ENCODE measurements around the gene PTPRE. TPM values are rescaled to one million over a fixed set of nuclear protein-coding genes. Genes with fewer than 3 reads are reported as not detected.

PTPRE gene
- total RNA-seq, 1 donor from 2014 or later, result 33.6 TPM

DNA sequence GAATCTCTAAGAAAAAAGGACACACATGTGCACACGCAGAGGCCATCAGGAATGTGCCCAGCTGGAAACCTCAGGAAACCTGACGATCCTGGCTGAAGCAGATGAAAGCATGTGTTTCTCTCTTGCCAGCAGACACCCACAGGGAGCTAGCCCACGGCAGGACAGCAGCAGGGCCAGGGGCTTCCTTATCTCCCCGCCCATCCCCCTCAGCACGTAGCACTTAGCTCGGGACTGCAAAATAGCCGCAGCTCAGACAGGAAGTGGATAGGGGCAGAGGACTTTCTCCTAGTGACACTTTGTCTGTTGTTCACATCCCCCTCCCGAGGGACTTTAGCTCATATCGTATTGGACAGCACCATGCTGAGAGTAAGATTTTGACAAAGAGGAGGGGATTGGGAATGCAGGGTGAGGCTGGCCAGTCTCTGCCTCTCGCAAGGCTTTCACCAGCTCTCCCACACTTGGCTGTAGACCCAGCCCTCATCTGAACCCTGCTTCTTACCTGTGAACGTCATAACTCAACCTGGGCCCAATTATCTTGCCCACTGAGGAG, 155.5 kb downstream of the PTPRE start:
- no peaks in the 10 kb centered on the region for H3K27me3 Mint-ChIP-seq
- DNase-seq, result no peak
- peaks cover 79% of the 10 kb centered on the region for H3K36me3 Mint-ChIP-seq (ENCODE audit: low read depth)

DNA sequence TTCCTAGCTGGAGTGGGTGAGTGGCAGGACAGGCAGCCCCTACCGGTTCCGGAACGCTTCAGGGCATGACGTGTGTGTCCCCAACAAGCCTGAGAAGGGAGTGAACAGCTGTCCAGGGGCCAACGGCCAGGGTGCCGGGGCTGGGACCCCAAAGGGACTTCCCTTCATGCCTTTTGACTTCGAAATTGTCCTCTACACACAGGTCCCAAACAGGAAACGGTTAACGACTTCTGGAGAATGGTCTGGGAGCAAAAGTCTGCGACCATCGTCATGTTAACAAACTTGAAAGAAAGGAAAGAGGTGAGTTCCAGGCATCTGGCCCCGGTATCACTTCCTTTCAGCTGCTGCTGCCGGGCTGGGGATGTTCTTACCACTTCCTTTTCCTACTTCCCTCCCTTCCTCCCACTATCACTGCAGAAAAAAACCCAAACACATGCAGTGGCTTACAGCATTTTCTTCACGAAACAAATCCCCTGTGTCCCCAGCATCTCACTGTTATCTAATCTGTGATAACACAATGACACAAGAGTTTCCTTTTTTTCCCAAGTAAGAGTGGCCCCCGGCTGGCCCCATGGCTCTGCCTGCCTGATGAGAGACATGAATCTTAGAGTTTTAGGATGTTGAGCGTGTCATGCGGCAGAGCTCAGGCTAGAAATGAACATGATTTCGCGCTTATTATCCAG, 156.1 kb downstream of the PTPRE start:
- peak; percentile 87 for DNase-seq
- Mint-ChIP-seq H3K27me3 (no peaks in the 10 kb centered on the region), H3K27ac (peak overlapping the region; percentile 96), H3K36me3 (ENCODE audit: low read depth) (peaks cover 81% of the 10 kb centered on the region), H3K9me3 (no peaks in the 10 kb centered on the region), H3K4me3 (peak overlapping the region; percentile 77), H3K4me1 (peaks cover 57% of the 10 kb centered on the region)
- intact Hi-C loops (cut with micrococcal nuclease), result loop anchor here (1.0 kb wide), 1 partner anchor 72 kb away; no protein-coding TSS in a partner anchor

More for the DNA sequence above, 155.5 kb downstream of the PTPRE start:
- no peaks in the 10 kb centered on the region for H3K9me3 Mint-ChIP-seq
- H3K27ac Mint-ChIP-seq, result peak overlapping the region; percentile 96
- intact Hi-C loops (cut with micrococcal nuclease), result no loop called here
- peak overlapping the region; percentile 77 for H3K4me3 Mint-ChIP-seq
- H3K4me1 Mint-ChIP-seq, result peaks cover 59% of the 10 kb centered on the region

DNA sequence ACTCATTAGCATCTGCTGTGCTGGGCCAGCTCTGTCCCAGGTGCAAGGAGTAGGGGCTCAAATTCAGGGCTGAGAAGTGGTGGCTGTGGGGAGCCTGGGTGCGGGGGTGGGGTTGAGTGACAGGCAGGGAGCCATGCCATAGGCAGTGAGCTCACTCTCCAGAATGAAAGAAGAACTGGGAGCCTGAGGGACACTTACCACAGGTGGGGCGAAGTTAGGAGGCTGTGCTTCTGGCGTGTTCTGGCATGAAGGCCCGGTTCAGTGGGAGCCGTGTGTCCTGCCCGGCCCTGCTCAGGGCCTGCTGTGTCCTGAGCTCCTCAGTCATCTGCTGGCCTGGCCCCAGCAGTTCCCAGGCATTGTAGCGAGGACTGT, 156.8 kb downstream of the PTPRE start:
- Mint-ChIP-seq H3K9me3 (no peaks in the 10 kb centered on the region), H3K27me3 (no peaks in the 10 kb centered on the region)

DNA sequence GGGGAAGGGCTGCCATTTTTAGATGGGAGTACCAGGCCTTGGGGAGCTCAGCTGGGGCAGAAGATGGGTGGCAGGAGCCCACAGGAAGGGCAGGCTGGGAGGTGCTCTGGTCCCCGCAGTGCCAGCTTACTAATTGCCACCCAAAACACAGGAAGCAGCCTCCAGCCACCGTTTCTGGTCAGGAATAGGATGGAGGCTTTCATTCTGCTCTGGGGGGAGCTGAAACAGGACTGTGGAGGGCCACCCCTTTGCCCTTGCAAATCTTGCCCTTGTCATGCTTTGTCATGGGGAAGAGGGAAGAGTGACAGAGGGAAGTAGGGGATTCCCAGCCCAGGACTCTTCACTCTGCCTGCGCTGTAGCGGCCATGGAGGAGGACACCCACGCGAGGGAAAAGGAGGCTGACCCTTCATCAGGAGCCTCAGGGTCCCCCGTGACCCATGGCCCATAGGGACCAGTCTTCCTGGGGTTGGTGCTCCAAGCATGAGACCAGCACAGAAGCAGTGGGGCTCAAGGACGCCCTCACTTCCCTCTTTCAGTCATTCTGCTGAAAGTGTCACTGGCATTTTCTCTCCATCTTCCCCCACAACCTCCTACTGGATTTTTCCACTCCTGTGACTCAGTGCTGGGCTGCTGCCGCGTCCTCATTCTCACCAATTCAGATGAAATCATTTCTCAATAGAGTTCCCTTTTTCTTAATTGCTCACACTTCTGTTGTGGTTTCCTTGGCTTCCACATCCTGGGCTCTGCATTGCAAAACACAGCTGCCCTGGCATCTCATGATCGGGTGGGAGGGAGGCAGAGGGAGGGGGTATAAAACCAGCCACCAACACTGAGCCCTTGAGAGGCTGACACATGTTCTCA, 157.4 kb downstream of the PTPRE start:
- Mint-ChIP-seq H3K9me3 (no peaks in the 10 kb centered on the region), H3K27ac (peak overlapping the region; percentile 96), H3K27me3 (no peaks in the 10 kb centered on the region), H3K36me3 (ENCODE audit: low read depth) (peaks cover 80% of the 10 kb centered on the region), H3K4me3 (peak overlapping the region; percentile 77), H3K4me1 (peaks cover 57% of the 10 kb centered on the region)
- intact Hi-C loops (cut with micrococcal nuclease), result loop anchor here (1.0 kb wide), 4 partner anchors 17 to 83 kb away; partner anchors contain the start of gene MKI67
- peak; percentile 85 for DNase-seq

More for the DNA sequence above, 156.8 kb downstream of the PTPRE start:
- Mint-ChIP-seq H3K36me3 (ENCODE audit: low read depth) (peaks cover 81% of the 10 kb centered on the region), H3K4me1 (peaks cover 57% of the 10 kb centered on the region), H3K4me3 (peak overlapping the region; percentile 77), H3K27ac (peak overlapping the region; percentile 96)
- peak; percentile 67 for DNase-seq
- intact Hi-C loops (cut with micrococcal nuclease), result loop anchor here (1.0 kb wide), 5 partner anchors 16 to 84 kb away; partner anchors contain the start of gene MKI67

DNA sequence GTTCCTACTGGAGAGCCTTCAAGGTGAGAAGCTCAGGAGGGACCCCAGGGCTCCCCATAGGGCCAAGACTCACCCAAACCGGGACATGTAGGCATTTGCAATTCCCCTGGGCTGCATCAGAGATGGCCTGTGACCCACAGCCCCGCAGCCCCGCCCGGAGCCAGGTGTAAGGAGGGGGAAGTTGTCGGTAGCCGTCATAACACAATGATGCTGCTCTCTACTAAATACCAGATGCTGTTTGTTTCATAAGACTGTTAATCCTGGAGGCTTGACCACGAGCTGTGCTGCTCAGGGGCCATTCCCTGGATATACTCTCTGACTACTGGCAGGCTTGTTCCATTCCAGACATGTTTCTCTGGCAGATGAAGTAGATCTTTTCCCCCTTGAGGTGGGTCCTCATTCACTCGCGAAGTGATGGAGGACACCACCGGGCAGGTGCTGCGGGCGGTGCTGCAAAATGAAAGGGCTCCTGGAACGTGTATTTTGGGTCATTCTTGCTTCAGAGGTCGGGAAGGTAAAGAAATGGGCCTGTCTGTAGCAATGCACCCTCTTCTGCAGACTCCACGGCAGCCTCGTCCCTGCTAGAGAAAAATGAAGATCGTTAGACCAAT, 158.2 kb downstream of the PTPRE start:
- Mint-ChIP-seq H3K9me3 (no peaks in the 10 kb centered on the region), H3K4me3 (peak overlapping the region; percentile 77), H3K27me3 (no peaks in the 10 kb centered on the region), H3K4me1 (peaks cover 52% of the 10 kb centered on the region), H3K27ac (peak overlapping the region; percentile 96), H3K36me3 (ENCODE audit: low read depth) (peaks cover 82% of the 10 kb centered on the region)
- DNase-seq, result no peak
- intact Hi-C loops (cut with micrococcal nuclease), result loop anchor here (1.0 kb wide), 4 partner anchors 18 to 82 kb away; partner anchors contain the start of gene MKI67

DNA sequence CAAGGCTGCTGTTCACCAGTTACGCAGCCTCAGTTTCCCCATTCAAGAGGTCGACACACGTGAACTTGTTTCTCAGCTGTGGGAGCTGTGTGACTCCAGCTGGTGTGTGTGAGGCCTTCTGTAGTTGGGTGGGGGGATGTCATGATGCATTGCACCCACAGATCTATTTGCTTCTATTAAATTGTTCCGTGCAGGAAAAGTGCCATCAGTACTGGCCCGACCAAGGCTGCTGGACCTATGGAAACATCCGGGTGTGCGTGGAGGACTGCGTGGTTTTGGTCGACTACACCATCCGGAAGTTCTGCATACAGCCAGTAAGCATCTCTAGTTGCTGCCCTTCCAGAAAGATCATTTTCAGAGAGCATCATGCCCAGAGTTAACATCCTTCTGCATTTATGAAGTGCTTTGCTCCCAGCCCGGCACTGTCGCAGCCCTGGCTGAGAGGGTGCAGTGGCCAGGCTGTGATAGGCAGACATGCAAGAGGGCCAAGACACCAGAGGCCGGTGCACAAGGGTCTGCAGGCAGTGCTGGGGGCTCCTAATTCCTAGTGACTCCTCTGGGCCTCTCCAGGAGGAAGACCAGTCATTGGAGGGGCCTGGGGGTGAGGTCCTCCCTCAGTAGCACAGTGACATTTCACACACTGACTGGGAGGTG, 159.1 kb downstream of the PTPRE start:
- Mint-ChIP-seq H3K36me3 (ENCODE audit: low read depth) (peaks cover 81% of the 10 kb centered on the region), H3K27ac (no peak overlapping the region), H3K4me3 (no peak overlapping the region), H3K27me3 (no peaks in the 10 kb centered on the region), H3K9me3 (no peaks in the 10 kb centered on the region), H3K4me1 (peaks cover 51% of the 10 kb centered on the region)
- intact Hi-C loops (cut with micrococcal nuclease), result no loop called here
- no peak for DNase-seq

DNA sequence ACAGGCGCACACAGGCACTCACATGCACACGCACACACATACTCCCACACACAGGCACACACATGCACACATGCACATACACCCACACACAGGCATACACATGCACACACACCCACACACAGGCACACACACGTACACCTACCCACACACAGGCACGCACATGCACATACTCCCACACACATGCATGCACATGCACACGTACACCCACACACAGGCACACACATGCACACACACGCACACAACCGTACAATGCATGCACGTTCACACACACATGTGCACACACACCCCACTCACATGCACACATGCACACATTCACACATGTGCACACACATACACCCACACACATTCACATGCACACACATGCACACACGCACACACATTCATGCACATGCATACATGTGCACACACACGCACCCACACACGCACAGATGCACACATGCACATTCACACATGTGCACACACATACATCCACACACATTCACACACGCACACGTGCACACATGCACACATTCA, 160.0 kb downstream of the PTPRE start:
- intact Hi-C loops (cut with micrococcal nuclease), result no loop called here
- Mint-ChIP-seq H3K27me3 (no peaks in the 10 kb centered on the region), H3K27ac (peak overlapping the region; percentile 14), H3K4me3 (no peak overlapping the region), H3K4me1 (peaks cover 50% of the 10 kb centered on the region), H3K9me3 (no peaks in the 10 kb centered on the region), H3K36me3 (ENCODE audit: low read depth) (peaks cover 79% of the 10 kb centered on the region)
- no peak for DNase-seq

DNA sequence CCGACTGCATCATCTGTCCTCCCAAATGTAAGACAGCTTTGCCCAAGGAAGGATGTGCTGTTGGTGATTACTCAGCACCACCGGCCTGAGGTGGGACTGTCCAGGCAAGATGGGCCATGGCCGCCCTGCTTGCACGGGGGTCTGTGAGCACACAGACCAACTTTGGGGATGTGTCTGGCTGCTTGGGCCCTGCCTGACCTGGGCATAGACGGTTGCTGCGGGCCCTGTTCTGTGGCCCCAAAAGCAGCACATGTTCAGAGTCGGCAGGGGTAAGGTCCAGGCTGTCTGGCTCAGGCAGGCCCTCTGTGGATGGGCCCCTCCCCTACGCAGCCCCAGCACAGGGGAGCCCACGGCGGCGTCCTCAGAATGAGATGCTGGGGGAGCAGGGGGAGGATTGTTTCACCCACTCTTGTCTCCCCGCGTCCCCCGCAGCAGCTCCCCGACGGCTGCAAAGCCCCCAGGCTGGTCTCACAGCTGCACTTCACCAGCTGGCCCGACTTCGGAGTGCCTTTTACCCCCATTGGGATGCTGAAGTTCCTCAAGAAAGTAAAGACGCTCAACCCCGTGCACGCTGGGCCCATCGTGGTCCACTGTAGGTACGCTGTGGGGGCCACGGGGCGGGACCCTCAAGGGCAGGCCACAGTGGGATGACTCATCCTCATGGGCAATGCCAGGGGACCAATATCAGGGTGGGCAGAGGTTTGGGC, 160.9 kb downstream of the PTPRE start:
- Mint-ChIP-seq H3K27me3 (no peaks in the 10 kb centered on the region), H3K4me1 (peaks cover 41% of the 10 kb centered on the region), H3K27ac (no peak overlapping the region), H3K9me3 (no peaks in the 10 kb centered on the region), H3K4me3 (no peak overlapping the region), H3K36me3 (ENCODE audit: low read depth) (peaks cover 75% of the 10 kb centered on the region)
- no peak for DNase-seq
- intact Hi-C loops (cut with micrococcal nuclease), result loop anchor here (2.0 kb wide), 1 partner anchor 353 kb away; no protein-coding TSS in a partner anchor

DNA sequence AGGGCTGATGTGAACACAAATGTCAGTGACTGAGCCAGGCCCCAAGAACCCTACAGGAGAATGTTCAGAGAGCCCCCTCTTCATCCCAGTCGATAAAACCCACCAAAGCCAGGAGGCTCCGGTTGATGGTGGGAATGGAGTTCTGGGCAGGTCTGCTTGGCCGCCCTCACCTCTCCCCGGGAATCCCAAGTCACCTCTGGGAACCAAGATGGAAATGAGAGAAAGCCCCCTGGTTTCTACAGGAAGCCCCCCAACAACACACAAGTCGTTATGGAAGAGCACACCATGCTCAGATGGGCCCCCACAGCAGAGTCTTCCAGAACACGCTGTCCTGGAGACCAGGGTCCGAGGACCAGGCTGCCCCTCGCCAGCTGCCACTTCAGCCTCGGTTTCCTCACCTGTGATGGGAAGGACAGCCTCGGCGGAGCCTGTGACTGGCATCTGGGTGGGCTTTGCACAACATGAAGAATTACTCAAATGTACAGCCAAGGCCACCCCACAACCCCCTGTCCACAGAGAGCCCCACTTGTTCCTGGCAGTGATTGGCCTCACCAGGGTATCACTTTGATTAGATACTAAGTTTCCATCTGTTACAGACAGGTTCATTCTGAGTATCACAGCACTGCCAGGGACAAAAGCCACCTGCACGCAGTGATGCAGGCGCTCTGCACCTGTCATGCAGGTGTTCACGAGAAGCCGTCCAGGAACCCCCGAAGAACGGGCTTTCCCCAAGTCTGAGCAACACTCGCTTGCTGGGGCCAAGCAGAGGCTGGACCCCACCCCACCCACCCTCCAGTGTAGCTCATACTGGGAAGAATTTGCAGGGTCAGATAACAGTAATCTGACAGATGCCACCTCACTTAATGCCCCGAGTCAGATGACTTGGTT, 161.7 kb downstream of the PTPRE start:
- no peak for DNase-seq
- no peaks in the 10 kb centered on the region for H3K27me3 Mint-ChIP-seq
- H3K36me3 Mint-ChIP-seq (ENCODE audit: low read depth), result peaks cover 74% of the 10 kb centered on the region
- H3K4me1 Mint-ChIP-seq, result peaks cover 40% of the 10 kb centered on the region
- no peak overlapping the region for H3K4me3 Mint-ChIP-seq
- intact Hi-C loops (cut with micrococcal nuclease), result loop anchor here (1.0 to 2.0 kb wide), 3 partner anchors 33 to 354 kb away; no protein-coding TSS in a partner anchor
- H3K9me3 Mint-ChIP-seq, result no peaks in the 10 kb centered on the region
- H3K27ac Mint-ChIP-seq, result no peak overlapping the region

DNA sequence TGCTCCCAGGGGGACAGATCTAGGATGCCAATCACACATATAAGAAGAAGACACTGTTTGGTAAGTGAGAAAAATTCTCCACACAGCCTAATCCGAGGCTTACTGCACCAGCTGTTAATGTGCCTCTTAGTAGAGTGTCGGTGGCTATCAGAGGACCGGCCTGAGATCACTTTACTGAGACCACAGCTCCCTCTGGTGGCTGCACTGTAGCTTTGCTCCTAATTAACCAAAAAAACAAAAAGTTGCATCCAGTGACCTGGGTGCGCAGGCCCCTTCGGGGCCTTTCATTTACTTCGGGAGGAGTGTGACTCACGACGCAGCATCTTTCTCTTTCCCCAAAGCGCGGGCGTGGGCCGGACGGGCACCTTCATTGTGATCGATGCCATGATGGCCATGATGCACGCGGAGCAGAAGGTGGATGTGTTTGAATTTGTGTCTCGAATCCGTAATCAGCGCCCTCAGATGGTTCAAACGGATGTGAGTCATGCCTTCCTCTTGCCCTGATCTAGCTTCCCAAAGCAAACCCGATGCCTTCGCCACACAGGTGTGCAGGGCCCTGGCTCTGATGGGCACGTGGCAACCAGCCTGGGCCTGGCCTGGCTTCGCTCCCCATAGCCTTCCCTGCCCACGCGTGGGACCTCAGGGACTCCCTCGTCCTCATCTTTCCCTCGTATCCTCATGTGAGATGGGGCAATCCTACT, 162.6 kb downstream of the PTPRE start:
- peak overlapping the region; percentile 34 for H3K27ac Mint-ChIP-seq
- H3K27me3 Mint-ChIP-seq, result no peaks in the 10 kb centered on the region
- H3K36me3 Mint-ChIP-seq (ENCODE audit: low read depth), result peaks cover 76% of the 10 kb centered on the region
- peak; percentile 92 for DNase-seq
- intact Hi-C loops (cut with micrococcal nuclease), result loop anchor here (1.0 to 2.0 kb wide), 3 partner anchors 34 to 355 kb away; no protein-coding TSS in a partner anchor
- H3K4me3 Mint-ChIP-seq, result no peak overlapping the region
- H3K9me3 Mint-ChIP-seq, result no peaks in the 10 kb centered on the region
- peaks cover 34% of the 10 kb centered on the region for H3K4me1 Mint-ChIP-seq

DNA sequence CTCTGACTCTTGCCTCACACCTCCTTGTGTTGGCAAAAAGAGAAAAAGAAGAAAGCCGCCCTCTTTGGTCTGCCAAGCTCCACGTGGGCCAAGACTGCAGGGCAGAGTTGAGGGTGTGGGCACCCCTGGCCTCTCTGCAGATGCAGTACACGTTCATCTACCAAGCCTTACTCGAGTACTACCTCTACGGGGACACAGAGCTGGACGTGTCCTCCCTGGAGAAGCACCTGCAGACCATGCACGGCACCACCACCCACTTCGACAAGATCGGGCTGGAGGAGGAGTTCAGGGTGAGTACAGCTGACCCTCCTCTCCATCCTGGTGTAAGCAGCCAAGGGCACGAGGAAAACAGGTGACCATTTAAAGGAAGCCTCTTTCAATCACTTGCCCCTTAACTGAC, 163.3 kb downstream of the PTPRE start:
- Mint-ChIP-seq H3K4me3 (no peak overlapping the region), H3K36me3 (ENCODE audit: low read depth) (peaks cover 76% of the 10 kb centered on the region), H3K4me1 (peaks cover 27% of the 10 kb centered on the region), H3K27me3 (no peaks in the 10 kb centered on the region), H3K9me3 (no peaks in the 10 kb centered on the region), H3K27ac (no peak overlapping the region)
- intact Hi-C loops (cut with micrococcal nuclease), result no loop called here
- DNase-seq, result no peak

Measured in activated CD4-positive, alpha-beta T cell treated with anti-CD3 and anti-CD28 coated beads, Interleukin-2, amount 10 ng/mL, durations not matched to agents 24 days and 14 days (primary cell).